Spinal cord (tissue), 10 donors: ENCODE measurements around the gene CELA3A. TPM values are rescaled to one million over a fixed set of nuclear protein-coding genes. Genes with fewer than 3 reads are reported as not detected.
"Not testable (repeated sequence)": the region's sequence is repeated elsewhere in the genome, so short reads cannot be mapped to it uniquely, and the experiment has no call there.

Experiments
- DNase-seq, 6 donors: peaks; one replicate each; pipeline versions ENCODE4 v3.0.0 to v3.0.0-alpha.2; 2013 to 2015; ENCODE audit warnings: low spot score in 6 of 6, low read depth in 4 of 6
- H3K27ac ChIP-seq: one replicate; pipeline ENCODE4 v1.5.1; 2013; ENCODE audit warnings: low read depth, low read length, control low read depth
- H3K27me3 ChIP-seq: one replicate; pipeline ENCODE4 v1.6.1; 2013; ENCODE audit warnings: low read length; ENCODE audit not compliant: control insufficient read depth, insufficient read depth
- H3K36me3 ChIP-seq: one replicate; pipeline ENCODE4 v1.6.1; 2013; ENCODE audit warnings: low read length; ENCODE audit not compliant: control insufficient read depth, insufficient read depth
- H3K4me1 ChIP-seq: one replicate; pipeline ENCODE4 v1.6.1; 2013; ENCODE audit warnings: low read length; ENCODE audit not compliant: control insufficient read depth, insufficient read depth
- H3K4me3 ChIP-seq: one replicate; pipeline ENCODE4 v1.5.1; 2013; ENCODE audit warnings: low read depth, low read length, control low read depth
- H3K9me3 ChIP-seq: one replicate; pipeline ENCODE4 v1.6.1; 2013; ENCODE audit warnings: low read length; ENCODE audit not compliant: control insufficient read depth, insufficient read depth
- WGBS: methylation state at CpG from one replicate; pipeline ENCODE4 v1.1.5; 2013; ENCODE audit warnings: missing lambda C conversion rate; ENCODE audit not compliant: insufficient coverage; 5-methylcytosine and 5-hydroxymethylcytosine counted together
- polyA plus RNA-seq, 2 donors: library from polyadenylated mRNA; unstranded; fragments of 120-200 nt; gene quantifications; one replicate each; pipeline ENCODE4 v1.2.1, GENCODE V29; 2013; ENCODE audit not compliant: insufficient read length in 2 of 2
- total RNA-seq, 2 donors: library from RNA; depleted of rRNA in 1 of 2; stranded (reverse); fragments of 120-200 nt in 1 of 2; fragments of >200 nt in 1 of 2; gene quantifications; one replicate each; pipeline versions ENCODE4 v1.2.3 to v1.2.4, GENCODE V29; 2013 to 2014
- donor health status: healthy.

CELA3A gene
- total and polyA plus RNA-seq, 4 donors: not detected

DNA sequence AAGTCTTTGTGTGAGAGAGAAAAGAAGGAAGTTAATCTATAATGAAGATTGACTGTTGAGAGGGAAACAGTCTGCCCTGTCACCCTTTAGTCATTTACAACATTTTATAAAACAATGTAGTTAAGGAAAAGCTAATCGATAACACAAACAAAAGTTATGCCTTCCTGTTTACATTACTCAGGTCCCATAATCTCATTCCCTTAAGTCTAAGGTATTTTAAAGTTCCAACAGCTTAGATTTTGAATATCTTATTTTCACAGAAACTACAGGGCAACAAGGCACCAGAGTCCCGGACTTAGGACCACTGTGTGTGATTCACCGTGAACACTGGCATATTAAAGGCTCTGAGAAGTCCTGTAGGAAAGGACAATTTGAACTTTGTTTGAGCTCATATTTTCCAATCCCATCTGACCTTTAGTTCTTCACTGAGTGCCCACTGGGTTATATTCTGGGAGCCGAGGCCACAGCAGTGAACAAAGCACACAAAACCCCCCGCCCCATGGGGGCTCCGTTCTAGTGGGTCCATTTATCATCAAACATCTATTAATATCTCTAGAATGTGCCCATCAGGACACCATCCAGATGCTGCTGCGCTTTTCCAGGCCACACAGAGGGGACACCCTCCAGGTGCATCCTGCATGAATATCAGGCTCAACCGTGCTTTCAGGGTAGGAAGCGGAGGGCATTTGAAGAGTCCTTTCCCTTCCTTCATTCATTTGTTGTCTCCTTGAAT, 3.4 kb upstream of the CELA3A start:
- WGBS: 46% methylated on average over 3 of the region's 9 CpGs
- H3K27me3 ChIP-seq, H3K9me3 ChIP-seq, H3K36me3 ChIP-seq, DNase-seq, H3K4me3 ChIP-seq, H3K27ac ChIP-seq, H3K4me1 ChIP-seq: not testable (repeated sequence)

GRCh38 chr1:21998624-21999294, 2.7 kb upstream of the CELA3A start:
- not testable (repeated sequence) for H3K4me1 ChIP-seq, H3K36me3 ChIP-seq, DNase-seq, H3K27ac ChIP-seq, H3K4me3 ChIP-seq, H3K9me3 ChIP-seq, H3K27me3 ChIP-seq
- WGBS: 40% methylated on average over 1 of the region's 15 CpGs

GRCh38 chr1:21999645-22000044, 1.8 kb upstream of the CELA3A start:
- H3K27me3 ChIP-seq, H3K9me3 ChIP-seq, H3K4me3 ChIP-seq, H3K27ac ChIP-seq, H3K36me3 ChIP-seq, DNase-seq, H3K4me1 ChIP-seq: not testable (repeated sequence)
- no CpG with 5 or more reads among the region's 7 CpGs for WGBS

GRCh38 chr1:22002461-22002860, 1.0 kb downstream of the CELA3A start:
- not testable (repeated sequence) for H3K36me3 ChIP-seq, H3K27me3 ChIP-seq, DNase-seq, H3K9me3 ChIP-seq, H3K4me3 ChIP-seq, H3K27ac ChIP-seq, H3K4me1 ChIP-seq
- WGBS: 78% methylated on average over 1 of the region's 5 CpGs

DNA sequence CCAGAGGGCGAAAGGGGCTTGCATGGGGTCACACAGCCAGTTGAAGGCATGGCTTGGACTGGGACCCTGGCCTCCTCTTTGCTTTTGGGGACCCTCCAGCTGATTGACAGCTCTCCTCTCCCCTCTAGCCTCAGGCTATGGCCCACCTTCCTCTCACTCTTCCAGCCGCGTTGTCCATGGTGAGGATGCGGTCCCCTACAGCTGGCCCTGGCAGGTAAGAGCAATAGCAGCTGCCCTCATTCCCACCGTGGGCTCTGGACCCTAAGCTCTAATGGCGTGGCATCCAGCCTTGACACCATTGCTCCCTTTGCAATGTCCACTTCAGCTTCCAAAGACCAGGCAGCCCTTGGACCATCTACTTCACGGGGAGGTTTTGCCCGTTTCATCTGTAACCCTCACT, 1.4 kb downstream of the CELA3A start:
- H3K27me3 ChIP-seq, H3K9me3 ChIP-seq, H3K27ac ChIP-seq, DNase-seq, H3K4me1 ChIP-seq, H3K36me3 ChIP-seq, H3K4me3 ChIP-seq: not testable (repeated sequence)
- 70% methylated on average over 2 of the region's 8 CpGs for WGBS

DNA sequence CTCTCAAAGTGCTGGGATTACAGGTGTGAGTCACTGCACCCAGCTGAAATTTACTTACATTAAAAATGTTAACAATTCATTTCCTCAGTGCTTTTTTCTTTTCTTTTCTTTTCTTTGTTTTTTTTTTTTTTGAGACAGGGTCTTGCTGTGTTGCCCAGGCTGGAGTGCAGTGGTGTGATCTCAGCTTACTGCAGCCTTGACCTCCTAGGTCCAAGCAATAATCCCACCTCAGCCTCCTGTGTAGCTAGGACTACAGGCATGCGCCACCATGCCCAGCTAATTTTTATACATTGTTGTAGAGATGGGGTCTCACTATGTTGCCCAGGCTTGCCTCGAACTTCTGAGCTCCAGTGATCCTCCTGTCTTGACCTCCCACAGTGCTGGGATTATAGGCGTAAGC, 2.5 kb downstream of the CELA3A start:
- not testable (repeated sequence) for H3K27ac ChIP-seq, DNase-seq
- no CpG with 5 or more reads among the region's 3 CpGs for WGBS

GRCh38 chr1:22005261-22006149, 4.0 kb downstream of the CELA3A start:
- H3K36me3 ChIP-seq, H3K27ac ChIP-seq, DNase-seq, H3K27me3 ChIP-seq, H3K9me3 ChIP-seq, H3K4me1 ChIP-seq, H3K4me3 ChIP-seq: not testable (repeated sequence)
- WGBS: 68% methylated on average over 17 of the region's 18 CpGs

More for the DNA sequence above, 2.5 kb downstream of the CELA3A start:
- not testable (repeated sequence) for H3K36me3 ChIP-seq, H3K4me1 ChIP-seq, H3K4me3 ChIP-seq, H3K27me3 ChIP-seq, H3K9me3 ChIP-seq

DNA sequence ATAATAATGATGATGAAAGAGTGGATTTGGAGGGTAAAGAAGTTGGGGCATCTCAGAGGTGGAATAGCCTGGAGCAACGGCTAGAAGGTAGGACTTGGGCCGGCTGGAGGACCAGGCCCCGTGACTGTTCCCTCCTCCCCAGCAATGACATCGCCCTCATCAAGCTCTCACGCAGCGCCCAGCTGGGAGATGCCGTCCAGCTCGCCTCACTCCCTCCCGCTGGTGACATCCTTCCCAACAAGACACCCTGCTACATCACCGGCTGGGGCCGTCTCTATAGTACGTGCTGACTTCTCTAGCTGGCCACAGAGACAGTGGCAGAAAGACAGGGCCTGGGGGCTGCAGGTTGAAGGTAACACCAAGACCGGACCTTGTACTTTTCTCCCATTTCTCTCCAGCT, 5.3 kb downstream of the CELA3A start:
- H3K27me3 ChIP-seq, H3K4me3 ChIP-seq, H3K36me3 ChIP-seq, H3K27ac ChIP-seq, H3K9me3 ChIP-seq, H3K4me1 ChIP-seq, DNase-seq: not testable (repeated sequence)
- WGBS: 80% methylated on average over 2 of the region's 13 CpGs

DNA sequence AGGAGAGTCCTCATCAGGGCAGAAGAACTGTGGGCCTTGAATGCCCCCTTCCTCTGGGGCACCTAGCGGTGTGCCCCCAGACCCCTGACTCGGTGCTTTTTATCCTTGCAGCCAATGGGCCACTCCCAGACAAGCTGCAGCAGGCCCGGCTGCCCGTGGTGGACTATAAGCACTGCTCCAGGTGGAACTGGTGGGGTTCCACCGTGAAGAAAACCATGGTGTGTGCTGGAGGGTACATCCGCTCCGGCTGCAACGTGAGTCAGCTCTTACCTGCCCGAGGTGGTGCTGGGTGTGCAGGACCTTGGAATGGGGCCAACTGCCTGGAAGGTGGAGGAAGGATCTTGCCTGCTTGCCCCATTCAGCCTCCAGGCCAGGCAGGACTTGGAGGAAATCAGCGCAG, 5.8 kb downstream of the CELA3A start:
- not testable (repeated sequence) for DNase-seq
- WGBS: 97% methylated on average over 4 of the region's 10 CpGs

More for the DNA sequence above, 5.8 kb downstream of the CELA3A start:
- not testable (repeated sequence) for H3K4me3 ChIP-seq, H3K4me1 ChIP-seq, H3K9me3 ChIP-seq, H3K27ac ChIP-seq, H3K27me3 ChIP-seq, H3K36me3 ChIP-seq
